Subcutaneous abdominal adipose tissue (tissue), 5 donors: ENCODE results near the gene ADORA1.

Experiments used
- H3K27ac ChIP-seq: one replicate; pipeline ENCODE4 v1.7.0; 2013; ENCODE audit warnings: low read depth, mild to moderate bottlenecking, inconsistent platforms, low read length, moderate library complexity
- H3K27me3 ChIP-seq, 5 donors: one replicate each; pipeline ENCODE4 v1.7.0; 2013; ENCODE audit warnings: low read length in 5 of 5, inconsistent platforms in 1 of 5; ENCODE audit not compliant: control insufficient read depth in 5 of 5, insufficient read depth in 4 of 5
- H3K36me3 ChIP-seq, 5 donors: one replicate each; pipeline ENCODE4 v1.7.0; 2013; ENCODE audit warnings: low read length in 5 of 5; ENCODE audit not compliant: control insufficient read depth in 5 of 5, insufficient read depth in 5 of 5
- H3K4me1 ChIP-seq, 5 donors: one replicate each; pipeline ENCODE4 v1.7.0; 2013; ENCODE audit warnings: low read length in 5 of 5, mild to moderate bottlenecking in 3 of 5, moderate library complexity in 1 of 5; ENCODE audit not compliant: control insufficient read depth in 5 of 5, insufficient read depth in 5 of 5
- H3K4me3 ChIP-seq, 5 donors: one replicate each; pipeline ENCODE4 v1.7.0; 2013; ENCODE audit warnings: low read length in 5 of 5, low read depth in 1 of 5
- H3K9ac ChIP-seq, 5 donors: one replicate each; pipeline ENCODE4 v1.7.0; 2013; ENCODE audit warnings: low read length in 5 of 5, mild to moderate bottlenecking in 4 of 5, moderate library complexity in 3 of 5
- H3K9me3 ChIP-seq, 5 donors: one replicate each; pipeline ENCODE4 v1.7.0; 2013; ENCODE audit warnings: low read length in 5 of 5; ENCODE audit not compliant: control insufficient read depth in 5 of 5
- donor health status: healthy.
- donor health status: healthy.
- donor health status: healthy.
- donor health status: healthy.
- donor health status: healthy.

Gene ADORA1

DNA sequence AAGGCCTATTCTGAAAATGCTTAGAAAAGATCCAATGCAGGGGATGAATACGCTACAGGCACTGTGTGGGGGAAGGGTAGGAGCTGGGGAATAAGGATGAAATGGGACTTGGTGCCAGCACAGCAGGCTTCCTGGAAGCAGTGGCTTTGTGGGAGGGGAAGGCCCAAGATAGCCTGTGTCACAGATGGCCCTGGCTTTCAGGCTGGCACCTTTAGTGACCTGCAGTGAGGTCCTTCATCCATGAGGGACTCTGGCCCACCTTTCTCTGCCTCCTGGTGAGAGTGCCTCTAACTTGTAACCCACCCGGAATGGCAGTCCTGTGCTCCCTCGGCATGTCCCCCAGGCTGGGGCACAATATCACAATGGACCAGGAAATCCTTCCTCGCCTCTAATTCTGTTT, 58.1 kb downstream of the ADORA1 start:
- Histone ChIP-seq H3K9ac (no peak overlapping the region), H3K9me3 (no peaks in the 10 kb centered on the region), H3K27me3 (no peaks in the 10 kb centered on the region), H3K4me3 (no peak overlapping the region), H3K4me1 (peaks cover 0 to 13% (median 8%) of the 10 kb centered on the region in 5 donors), H3K27ac (no peak overlapping the region), H3K36me3 (no peaks in the 10 kb centered on the region)

- H3K4me3 ChIP-seq = no peak overlapping the region
Measured at GRCh38 chr1:203186091-203186445, 58.5 kb downstream of the ADORA1 start.

GRCh38 chr1:203186446-203187303, 59.1 kb downstream of the ADORA1 start, which contains the start of gene CHI3L1:
Gene CHI3L1 (minus strand): TSS chr1:203186704. CDS start chr1:203186623, 81 bp downstream.
- H3K9ac ChIP-seq = no peak within 1 kb of the TSS
- no peak within 1 kb of the TSS for H3K27ac ChIP-seq

More at GRCh38 chr1:203186091-203186445, 58.5 kb downstream of the ADORA1 start:
- Histone ChIP-seq H3K27ac (no peak overlapping the region), H3K36me3 (no peaks in the 10 kb centered on the region), H3K9ac (no peak overlapping the region), H3K4me1 (peaks cover 0 to 13% (median 8%) of the 10 kb centered on the region in 5 donors), H3K9me3 (no peaks in the 10 kb centered on the region), H3K27me3 (no peaks in the 10 kb centered on the region)

DNA sequence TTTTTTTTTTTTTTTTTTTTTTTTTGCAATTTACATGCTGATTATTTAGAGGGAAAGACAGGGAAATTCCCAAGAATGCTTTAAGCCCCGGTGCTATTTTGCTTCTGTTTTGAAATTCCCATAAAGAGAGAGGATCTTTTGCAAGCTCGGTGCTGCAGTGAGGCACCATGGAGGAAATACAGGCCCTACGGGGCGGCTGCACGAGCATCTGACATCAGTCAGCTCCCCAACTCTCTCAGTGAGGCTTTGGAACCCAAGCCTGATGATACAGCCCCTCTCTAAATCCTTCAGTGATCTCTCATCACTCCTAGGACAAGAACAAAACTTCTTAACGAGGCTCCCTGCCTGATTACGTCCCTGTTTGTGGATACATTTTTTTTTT, 59.8 kb downstream of the ADORA1 start:
- Histone ChIP-seq H3K27me3 (no peaks in the 10 kb centered on the region), H3K9me3 (no peaks in the 10 kb centered on the region), H3K4me3 (no peak overlapping the region), H3K9ac (no peak overlapping the region), H3K36me3 (no peaks in the 10 kb centered on the region), H3K27ac (no peak overlapping the region), H3K4me1 (peaks cover 0 to 13% (median 8%) of the 10 kb centered on the region in 5 donors)

More at GRCh38 chr1:203186446-203187303, 59.1 kb downstream of the ADORA1 start, which contains the start of gene CHI3L1:
- no peak within 1 kb of the TSS for H3K4me3 ChIP-seq
- H3K4me1 ChIP-seq = peaks cover 0 to 13% (median 8%) of the 10 kb centered on the region in 5 donors
- H3K36me3 ChIP-seq = no peaks in the 10 kb centered on the region
- no peaks in the 10 kb centered on the region for H3K9me3 ChIP-seq
- no peaks in the 10 kb centered on the region for H3K27me3 ChIP-seq

DNA sequence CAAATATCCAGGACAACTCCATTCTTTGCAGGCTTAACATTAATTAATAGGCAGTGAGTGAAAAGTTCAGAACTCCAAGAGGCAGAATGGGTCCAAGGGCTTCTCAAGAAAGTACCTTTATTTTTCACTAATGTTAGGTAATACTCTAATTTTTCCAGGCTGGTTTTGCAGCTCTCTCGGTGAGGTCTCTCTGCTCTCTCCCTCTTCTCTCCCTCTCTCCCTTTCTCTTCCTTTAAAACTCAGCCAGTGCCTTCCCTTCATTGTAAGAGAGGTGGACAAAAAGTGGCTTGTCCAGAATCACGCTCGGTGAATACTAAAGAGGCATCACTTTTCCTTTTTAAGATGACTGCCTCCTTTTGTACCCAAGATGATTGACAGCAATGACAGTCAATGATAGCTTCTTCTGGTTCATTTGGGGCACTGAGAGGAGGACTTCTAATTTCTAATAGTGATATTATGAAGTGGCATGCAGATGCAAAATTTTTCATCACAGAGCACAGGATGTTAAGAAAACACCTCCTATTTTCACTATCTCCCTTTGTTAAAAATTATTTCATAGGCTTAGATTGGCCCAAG, 60.3 kb downstream of the ADORA1 start:
- Histone ChIP-seq H3K4me3 (no peak overlapping the region), H3K4me1 (peaks cover 0 to 13% (median 8%) of the 10 kb centered on the region in 5 donors), H3K27me3 (no peaks in the 10 kb centered on the region), H3K9ac (no peak overlapping the region), H3K9me3 (no peaks in the 10 kb centered on the region), H3K36me3 (no peaks in the 10 kb centered on the region), H3K27ac (no peak overlapping the region)

- no peaks in the 10 kb centered on the region for H3K36me3 ChIP-seq
- H3K9me3 ChIP-seq = no peaks in the 10 kb centered on the region
- H3K27me3 ChIP-seq = no peaks in the 10 kb centered on the region
- no peak overlapping the region for H3K9ac ChIP-seq
- no peak overlapping the region for H3K4me3 ChIP-seq
- peaks cover 0 to 13% (median 8%) of the 10 kb centered on the region in 5 donors for H3K4me1 ChIP-seq
- H3K27ac ChIP-seq = no peak overlapping the region
Measured at GRCh38 chr1:203188686-203189232, 61.2 kb downstream of the ADORA1 start.

DNA sequence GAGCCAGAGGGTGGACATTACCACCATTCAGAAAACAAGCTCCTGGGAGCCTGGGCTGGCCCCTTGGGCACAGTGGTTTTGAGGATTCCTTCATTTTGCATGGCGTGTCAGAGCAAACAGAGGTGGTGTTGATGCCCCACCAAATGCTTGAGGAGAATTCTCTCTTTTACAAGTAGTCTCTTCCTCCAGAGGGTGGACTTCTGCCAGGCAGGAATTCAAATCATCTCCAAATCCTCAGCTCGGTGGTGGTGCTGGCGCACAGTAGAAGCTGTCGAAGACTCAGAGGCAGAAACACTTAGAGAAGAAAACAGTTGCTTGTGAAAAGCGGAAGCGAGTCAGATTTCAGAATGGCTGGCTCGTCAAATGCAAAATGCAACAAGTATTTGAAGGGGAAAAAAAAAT, 62.4 kb downstream of the ADORA1 start:
- no peaks in the 10 kb centered on the region for H3K36me3 ChIP-seq
- H3K27ac ChIP-seq = no peak overlapping the region
- H3K9ac ChIP-seq = no peak overlapping the region
- no peaks in the 10 kb centered on the region for H3K27me3 ChIP-seq
- H3K4me3 ChIP-seq = no peak overlapping the region
- H3K4me1 ChIP-seq = peaks cover 0 to 13% (median 8%) of the 10 kb centered on the region in 5 donors
- H3K9me3 ChIP-seq = no peaks in the 10 kb centered on the region

GRCh38 chr1:203190949-203191348, 63.4 kb downstream of the ADORA1 start:
- no peaks in the 10 kb centered on the region for H3K9me3 ChIP-seq
- H3K27ac ChIP-seq = no peak overlapping the region
- H3K36me3 ChIP-seq = no peaks in the 10 kb centered on the region
- no peaks in the 10 kb centered on the region for H3K27me3 ChIP-seq
- H3K4me1 ChIP-seq = peaks cover 0 to 13% (median 8%) of the 10 kb centered on the region in 5 donors
- H3K9ac ChIP-seq = no peak overlapping the region
- H3K4me3 ChIP-seq = no peak overlapping the region

DNA sequence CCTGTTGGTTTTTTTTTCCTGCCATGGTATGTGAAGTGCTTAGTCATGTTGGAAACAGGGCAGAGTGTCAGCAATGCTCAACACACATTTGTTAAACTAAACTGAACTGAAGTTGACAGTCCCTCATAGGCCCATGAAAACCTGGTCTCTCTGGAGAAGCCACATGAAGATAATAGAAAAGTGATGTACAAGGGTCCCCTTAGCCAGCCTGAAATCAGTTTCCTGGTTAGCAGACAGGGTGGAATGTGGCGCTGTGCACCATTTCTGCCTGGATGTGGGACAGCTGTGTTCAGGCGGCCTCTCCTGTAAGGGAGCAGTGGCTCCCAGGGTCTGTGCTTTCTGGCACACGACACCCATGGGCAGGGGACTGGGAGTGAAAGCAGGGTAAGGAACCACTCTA, 68.8 kb downstream of the ADORA1 start:
- no peaks in the 10 kb centered on the region for H3K36me3 ChIP-seq
- no peak overlapping the region for H3K9ac ChIP-seq
- H3K27me3 ChIP-seq = no peaks in the 10 kb centered on the region
- no peak overlapping the region for H3K27ac ChIP-seq
- H3K4me3 ChIP-seq = no peak overlapping the region
- H3K9me3 ChIP-seq = no peaks in the 10 kb centered on the region
- H3K4me1 ChIP-seq = peaks cover 5 to 26% (median 22%) of the 10 kb centered on the region in 5 donors

- Histone ChIP-seq H3K4me1 (peaks cover 5 to 35% (median 27%) of the 10 kb centered on the region in 5 donors), H3K9me3 (no peaks in the 10 kb centered on the region), H3K27ac (no peak overlapping the region), H3K36me3 (no peaks in the 10 kb centered on the region), H3K27me3 (no peaks in the 10 kb centered on the region), H3K9ac (no peak overlapping the region), H3K4me3 (no peak overlapping the region)
Measured at GRCh38 chr1:203197625-203198024, 70.1 kb downstream of the ADORA1 start.
